HL-60/S4 (cell line): Measurements from ENCODE around the gene LRRN1.

Source experiments
- in situ Hi-C: fragments of 300-500 bp; cut with MboI; formaldehyde crosslinking; loops from 2 replicates; pipeline ENCODE4 v1.14.3; 2022; ENCODE audit warnings: low sequenced_read_pairs

Gene LRRN1

DNA sequence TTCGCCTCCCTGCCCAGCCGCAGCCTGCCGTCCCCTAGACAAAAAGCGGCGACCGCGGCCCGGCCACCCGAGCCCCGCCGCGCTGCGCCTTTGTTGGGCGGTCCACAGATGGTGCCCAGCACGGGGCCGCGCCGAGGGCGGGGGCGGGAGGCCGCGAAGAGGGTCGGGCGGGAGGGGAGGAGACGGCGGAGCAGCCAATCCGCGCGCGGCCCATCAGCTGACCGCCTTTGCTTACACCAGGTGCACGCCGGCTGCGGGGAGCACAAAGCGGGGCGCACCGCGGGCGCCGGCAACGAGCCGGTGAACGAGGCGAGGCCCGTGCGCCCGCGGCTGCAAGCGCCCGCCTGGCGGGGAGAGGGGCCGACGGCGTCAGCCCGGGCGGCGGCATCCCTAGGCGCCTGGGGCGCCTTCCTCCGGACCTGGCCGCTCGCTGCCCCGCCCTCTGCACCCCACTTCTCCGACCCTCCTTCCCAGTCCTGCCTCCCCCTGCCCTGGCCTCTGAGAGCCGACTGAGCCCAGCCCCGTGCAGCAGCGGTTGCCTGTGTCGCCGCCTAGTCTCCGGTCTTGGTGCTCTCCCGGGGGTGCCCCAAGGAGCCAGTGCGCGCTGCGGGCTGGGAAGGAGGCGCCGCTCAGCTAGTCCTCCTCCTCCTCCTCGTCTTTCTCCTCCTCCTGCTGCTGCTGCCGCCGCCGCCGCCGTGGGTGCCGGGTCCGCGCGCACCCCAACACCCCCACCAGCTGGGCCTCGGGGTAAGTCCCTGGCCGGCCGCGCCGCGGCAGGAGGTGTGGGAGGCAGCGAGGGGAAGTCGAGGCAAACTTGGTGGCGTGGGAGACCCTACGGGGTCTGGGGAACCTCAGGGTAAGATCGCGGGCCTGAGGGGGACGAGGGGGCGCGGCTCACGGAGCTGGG lies at the start of gene LRRN1:
Gene LRRN1, plus strand, starts transcription at position 259 of the 907 bp plus-strand sequence. CDS start 45,211 bp downstream, outside the sequence.
- in situ Hi-C loops = no loop called here

DNA sequence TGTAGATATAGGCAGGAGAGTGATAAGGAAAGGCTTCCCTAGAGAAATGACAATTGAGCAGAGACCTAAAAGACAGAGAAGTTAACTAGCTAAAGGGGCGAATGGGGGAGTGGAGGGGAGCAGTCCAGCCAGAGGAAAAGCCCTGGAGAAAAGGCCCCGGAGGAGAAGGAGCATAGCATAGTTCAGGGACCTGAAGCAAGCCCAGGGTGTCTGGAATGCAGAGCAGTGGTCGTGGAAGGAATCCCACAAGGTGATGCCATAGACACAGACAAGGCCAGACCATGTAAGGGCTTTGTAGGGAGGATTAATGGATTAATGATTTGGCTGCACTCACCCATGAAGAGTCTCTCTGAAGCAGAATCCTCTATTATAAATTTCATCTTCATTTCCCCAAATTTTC lies 45.8 kb upstream of the LRRN1 start:
- in situ Hi-C loops = no loop called here

DNA sequence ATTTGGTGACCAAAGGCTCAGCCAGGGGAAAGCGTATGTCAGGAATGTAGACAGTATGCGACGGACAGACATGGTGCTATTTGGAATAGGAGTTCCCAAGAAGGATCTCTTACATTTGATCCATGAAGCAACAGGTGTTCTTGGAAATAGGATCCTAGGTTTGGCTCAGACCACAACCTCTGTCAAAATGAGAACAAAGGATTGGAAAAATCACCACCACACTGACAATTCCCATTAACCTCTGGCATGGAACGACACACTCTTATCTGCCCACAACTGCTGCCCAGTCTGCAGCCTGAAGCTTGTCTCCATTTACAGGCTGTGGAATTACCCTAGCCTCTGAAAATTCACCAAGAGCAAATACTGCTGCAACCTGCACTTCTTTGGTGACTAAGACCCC lies 33.6 kb upstream of the LRRN1 start:
- in situ Hi-C loops = no loop called here

DNA sequence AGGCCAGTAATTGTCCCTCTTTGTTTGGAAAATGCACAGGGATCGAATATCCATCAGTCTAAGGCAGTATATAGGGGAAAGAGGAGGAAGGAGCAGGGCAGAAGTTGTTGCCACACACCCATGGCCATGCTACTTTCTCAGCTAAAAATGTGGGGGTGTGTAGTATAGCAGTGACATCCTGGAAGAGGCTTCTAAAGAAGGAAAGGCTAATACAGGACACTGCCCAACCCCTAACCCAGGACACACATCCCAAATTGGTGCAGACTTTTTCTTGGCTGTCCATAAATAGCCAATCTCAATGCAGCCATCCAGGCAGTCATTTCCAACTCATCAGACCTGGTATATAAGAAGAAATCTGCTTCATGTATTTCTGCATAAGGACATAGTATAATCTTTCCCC lies 33.1 kb upstream of the LRRN1 start:
- in situ Hi-C loops = no loop called here

DNA sequence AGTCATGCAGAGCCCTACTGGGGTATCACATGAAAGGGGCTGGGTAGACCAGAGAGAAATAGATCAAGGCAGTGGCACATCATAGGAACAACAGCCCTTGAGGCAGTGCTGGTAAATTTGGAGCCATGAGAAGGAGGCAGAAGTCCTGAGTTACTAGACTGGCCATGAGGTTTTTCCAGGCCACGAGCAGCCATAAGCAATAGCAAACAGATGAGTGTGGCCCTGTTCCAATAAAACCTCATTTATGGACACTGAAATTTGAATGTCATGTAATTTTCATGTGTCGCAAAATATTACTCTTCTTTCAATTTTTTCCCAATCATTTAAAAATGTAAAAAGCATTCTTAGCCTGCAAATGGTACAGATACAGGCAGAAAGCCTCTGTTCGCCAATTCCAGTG lies 28.1 kb upstream of the LRRN1 start:
- in situ Hi-C loops = no loop called here

DNA sequence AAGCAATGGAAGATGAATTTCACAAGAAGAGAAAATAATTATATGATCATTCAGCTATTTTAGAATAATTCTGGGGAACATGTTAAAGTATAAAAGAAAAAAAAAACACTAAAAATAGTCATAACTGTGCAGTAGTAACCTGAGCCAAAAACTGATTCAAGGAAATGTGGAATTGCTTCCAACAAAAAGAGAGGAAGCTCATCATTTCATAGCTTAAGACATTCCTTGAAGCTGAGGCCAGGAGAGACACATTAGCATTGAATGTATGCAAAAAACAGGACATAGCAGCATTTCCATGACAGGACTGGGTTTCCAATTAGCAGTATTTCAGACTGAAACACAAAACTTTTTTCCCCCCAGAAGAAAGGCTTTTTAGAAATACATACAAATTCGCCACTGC lies 27.7 kb upstream of the LRRN1 start:
- in situ Hi-C loops = no loop called here

DNA sequence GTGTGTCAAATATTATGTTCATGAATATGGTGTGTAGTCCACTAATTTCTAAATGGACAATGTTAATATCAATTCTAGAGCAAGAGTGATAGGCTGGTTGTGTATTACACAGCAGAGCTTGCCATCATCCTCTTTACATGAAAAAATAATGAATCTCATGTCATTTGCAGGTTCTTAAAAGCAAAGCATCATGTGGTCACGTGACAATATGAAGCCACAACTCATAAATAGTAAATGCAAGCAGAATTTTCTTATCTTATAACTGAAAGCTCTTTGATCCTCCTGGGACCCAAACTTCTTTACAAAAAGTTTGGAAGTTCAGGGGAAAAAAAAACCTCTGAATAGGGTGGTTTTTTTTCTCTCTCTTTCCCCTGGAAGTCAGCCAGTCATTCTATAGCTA lies 26.9 kb upstream of the LRRN1 start:
- in situ Hi-C loops = no loop called here

DNA sequence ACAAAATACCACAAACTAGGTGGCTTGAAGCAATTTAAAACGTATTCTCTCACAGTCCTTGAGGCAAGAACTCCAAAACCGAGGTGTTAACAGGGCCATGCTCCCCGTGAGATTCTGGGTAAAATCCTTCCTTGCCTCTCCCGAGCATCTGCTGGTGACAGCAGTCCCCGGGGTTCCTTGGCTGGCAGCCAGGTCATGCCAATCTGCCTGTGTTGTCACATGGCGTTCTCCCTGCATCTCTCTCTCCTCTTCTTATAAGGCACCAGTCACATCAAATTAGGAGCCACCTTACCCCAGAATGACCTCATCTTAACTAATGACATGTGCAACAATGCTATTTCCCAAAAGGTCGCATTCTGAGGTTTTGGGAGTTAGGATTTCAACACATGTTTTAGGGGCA lies 26.3 kb upstream of the LRRN1 start:
- in situ Hi-C loops = no loop called here

DNA sequence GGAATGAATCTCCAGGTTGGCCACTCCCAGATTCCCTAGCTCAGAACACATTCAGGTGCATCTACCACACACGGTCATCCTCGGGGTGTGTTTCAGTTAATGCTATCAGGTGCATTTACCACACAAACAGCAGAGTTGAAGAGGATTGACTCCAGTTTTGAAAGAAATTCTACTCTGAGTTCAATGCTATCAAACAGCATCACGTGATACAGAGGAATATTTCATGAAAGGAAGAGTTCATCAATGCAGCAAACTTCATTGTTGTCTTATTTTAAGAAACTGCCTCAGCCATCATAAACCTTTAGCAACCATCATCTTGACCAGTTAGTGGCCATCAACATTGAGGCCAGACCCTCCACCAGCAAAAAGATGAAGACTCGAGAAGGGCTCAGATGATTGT lies 22.6 kb upstream of the LRRN1 start:
- in situ Hi-C loops = no loop called here

DNA sequence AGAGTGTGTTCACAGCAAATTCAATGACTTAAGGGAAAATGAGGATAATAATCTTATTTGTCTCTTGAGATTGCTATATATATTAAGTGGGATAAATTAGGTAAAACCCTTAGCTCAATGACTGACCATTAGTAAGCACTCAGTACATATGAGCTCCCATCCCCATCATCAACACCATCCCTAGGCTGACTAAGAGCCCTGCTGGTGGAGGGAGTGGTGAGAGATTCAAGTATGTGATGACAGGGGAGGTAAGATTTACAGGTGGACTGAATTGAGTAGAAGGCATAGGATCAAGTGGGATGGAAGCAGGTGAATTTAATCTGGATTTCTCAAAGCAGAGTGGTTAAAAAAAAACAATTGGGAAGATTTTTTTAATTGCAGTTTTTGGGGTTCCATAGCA lies 21.0 kb upstream of the LRRN1 start:
- in situ Hi-C loops = no loop called here

DNA sequence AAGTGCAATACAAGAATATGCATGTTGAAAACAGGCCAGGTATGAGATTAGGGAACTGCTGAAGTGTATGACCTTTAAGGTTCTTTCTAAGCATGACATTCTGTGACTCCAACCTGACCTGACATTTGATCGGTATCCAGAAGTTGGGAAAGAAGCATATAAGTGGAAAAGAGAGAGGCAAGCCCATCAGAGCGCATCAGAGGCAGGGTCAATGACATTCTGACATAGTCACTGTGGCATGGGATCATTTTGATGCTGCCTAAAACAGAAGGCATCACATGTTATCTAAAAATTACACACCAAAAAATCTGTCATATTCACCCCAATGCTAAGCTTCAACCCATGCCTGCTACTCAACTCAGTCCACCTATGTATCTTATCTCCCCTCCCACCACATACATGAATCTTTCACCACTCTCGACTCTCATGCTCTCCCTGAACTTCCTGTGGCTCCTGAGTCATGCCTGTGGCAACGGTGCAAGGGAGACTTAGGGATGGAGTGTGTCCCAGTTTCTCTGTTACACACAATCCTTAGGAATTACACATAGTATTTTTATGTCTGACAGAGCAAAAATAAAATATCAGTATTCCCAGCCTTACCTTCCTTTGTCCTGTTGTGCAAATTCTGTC lies 20.5 kb upstream of the LRRN1 start:
- in situ Hi-C loops = no loop called here

DNA sequence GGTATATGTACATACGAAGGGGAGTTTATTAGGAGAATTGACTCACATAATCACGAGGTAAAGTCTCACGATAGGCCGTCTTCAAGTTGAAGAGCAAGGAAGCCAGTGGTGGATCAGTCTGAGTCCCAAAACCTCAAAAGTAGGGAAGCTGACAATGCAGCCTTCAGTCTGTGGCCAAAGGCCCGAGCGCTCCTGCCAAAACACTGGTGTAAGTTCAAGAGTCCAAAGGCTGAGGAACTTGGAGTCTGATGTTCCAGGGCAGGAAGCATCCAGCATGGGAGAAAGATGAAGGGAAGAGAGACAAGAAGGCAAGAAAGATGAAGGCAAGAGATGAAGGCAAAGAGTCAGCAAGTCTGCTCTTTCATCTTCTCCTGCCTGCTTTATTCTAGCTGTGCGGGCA lies 16.8 kb upstream of the LRRN1 start:
- in situ Hi-C loops = no loop called here

DNA sequence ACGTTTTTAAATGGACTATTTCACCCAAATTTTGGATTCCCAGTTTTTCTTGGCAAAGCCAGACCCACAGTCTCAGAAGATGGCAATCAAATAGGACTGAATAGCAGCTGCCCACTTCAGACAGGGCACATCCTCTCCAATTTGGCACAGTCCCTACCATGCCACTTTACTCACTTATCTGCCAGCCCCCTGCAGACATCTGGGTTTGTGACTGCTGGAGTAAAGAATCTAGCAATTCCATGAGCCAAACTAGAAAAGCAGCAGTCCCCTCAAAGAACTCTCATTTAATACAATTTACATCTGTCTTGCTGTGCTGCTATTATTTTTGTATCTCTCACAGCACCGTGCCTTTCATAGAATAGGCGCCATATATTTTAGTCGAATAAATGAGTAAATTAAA lies 16.0 kb upstream of the LRRN1 start:
- in situ Hi-C loops = no loop called here

DNA sequence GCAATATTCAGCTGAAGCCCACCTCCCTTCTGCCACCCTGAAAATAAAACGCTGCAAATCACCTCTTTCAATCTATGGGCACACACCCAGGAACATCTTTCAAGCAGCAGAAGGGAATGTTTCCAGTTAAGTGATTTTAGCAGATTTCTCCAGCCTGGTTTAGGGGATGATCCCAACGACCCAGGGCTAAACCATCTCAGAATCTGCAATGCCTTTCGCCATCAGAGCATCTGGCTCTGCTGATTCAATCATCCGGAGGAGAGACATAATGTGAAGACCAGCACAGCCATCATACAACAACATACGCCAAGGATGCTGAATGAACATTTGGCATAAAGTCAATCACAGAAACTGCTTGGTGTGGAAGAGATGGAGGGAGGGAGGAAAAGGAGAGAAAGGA lies 15.5 kb upstream of the LRRN1 start:
- in situ Hi-C loops = no loop called here

DNA sequence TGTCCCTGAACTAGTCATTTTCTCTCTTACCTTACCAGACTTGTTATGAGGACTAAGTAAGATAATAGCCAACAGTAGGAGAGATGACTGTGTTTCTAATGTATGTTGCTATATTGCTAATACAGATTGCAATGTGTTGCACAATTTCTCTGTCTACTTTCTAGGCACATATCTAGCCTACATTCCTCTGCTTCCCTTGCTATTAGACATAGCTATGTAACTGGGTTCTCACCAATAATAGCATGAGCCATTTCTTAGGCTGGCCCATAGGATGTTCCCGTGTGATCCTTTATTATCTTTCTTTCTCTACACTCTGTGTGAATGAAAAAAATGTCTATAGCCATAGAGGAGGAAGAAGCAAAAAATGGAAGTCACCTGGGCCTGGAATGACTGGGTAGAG lies 6.8 kb upstream of the LRRN1 start:
- in situ Hi-C loops = no loop called here

DNA sequence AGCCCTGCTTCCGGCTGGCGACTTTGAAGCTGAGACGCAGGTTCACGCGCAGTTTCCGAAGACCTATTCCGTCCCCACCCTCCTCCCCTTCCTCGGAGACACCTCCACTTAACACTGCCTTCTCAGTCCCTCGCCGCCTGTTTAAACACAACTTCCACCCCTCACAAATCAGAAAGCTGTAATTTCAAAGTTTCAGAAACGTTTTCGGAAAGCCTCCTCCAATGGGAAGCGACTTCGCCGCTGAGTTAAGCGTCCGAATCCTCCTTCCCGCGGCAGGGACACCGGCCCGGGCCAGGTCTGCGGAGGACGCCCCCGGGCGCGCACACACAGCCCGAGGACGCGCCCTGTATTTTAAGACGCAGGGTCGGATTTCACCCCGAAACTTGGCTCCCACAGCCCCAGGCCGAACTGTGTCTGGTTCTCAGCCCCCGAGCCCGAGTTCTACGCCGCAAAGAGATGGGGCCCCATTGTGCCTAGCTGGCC lies 559 bp upstream of the LRRN1 start:
- in situ Hi-C loops = no loop called here

DNA sequence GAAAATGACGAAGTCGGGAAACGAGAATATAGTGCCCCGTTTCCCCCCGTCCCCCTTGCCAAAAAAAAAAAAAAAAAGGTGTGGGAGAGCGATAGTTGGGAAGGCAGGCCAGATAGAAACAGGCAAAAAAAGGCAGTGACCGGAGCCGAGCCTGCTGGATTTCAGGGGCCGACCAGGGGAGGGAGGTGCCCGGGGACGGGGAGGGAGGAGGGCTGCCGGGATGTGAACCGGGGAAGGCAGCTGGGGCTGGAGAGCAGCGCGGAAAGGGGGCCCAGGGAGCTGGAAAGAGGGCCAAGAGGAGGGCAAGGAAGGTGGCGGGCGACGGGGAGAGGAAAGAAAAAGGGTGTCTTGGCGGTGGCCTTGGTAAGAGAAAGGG lies 837 bp downstream of the LRRN1 start:
- in situ Hi-C loops = no loop called here

DNA sequence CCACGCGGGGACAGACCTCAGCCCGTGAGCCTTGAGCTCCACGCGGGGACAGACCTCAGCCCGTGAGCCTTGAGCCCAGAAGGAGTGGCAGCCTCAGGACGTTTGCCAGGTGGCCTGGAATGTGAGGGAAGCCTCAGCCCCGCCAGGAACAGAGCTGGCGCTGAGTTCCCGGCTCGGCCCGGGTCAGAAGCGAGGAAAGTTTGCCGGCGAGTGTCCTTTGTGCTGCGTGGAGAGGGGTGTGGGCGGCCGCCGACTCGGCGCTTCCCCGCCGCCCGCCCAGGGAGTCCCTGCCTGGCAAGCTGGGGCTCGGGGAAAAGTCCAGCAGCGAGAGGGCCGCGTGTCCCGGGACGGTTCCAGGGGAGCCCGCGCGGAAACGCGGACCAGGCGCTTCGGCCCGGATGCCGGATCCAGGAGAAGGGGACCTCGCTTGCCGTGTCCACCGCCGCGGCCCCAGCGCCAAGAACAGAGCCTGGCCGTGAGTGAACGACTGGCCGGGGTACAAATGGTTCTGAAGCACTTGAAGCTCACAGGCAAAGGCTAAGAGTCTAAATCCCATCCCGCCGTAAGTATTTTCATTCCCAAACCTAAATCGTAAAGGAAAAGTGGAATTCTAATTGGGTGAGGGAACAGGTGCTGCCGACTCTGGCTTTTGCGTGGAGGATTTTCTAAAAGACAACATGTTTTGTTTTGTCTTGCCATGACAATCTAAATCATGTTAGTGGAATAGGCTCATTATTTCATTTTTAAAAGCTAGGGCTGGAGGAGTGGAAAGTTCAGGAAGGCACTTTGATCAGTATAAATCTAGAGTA lies 1.7 kb downstream of the LRRN1 start:
- in situ Hi-C loops = no loop called here

DNA sequence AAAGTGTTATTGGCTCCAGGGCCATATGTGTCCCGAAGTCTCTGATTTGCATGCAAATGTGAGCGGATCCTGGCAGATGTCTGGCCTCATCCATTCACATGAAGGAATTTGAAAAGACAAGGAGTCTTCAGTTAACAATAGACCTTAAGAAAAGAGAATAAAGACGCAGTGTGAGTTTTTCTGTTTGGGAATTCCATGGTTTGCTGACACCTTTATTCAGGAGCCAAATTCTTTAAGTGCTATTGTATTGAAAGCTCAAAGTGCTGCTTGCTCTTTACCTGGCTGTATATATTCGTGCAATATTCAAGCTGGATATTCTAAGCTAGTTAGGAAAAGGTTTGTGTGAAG lies 2.2 kb downstream of the LRRN1 start:
- in situ Hi-C loops = no loop called here

DNA sequence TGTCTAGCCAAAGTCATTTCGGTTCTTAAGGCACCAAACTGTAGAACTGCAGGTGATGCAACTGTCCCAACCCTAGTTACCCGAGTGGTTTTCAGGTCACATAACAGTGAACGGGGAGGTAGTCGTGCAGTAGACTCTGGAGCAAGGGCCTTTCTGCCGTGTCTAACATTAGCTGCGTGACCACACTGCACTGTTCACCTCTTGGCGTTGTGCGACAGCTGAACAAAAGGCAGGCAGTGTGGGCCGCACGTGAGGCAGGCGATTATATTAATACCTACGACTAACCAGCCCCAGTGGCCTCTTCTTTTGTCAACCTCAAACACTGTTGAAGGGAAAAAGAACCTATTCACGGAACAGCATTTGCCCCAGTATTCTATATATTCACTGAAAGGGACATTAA lies 2.8 kb downstream of the LRRN1 start:
- in situ Hi-C loops = no loop called here

DNA sequence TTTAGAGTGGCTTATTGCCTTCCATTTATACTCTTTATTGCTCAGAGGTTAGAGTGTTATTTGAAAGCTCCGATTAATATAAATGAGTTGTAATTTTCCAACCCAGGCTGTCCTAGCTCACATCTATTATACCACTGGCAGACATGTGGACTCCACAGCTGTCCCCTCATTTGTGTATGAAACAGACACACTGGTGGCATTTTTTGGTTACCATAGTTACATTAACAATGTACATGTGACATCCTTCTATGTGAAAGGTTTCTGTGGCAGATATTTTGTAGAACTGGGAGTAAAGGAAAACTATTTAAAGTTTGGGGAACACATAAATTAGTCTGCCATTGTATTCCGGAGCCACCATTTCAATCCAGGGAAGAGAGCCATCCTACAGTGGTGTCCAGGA lies 5.3 kb downstream of the LRRN1 start:
- in situ Hi-C loops = no loop called here

DNA sequence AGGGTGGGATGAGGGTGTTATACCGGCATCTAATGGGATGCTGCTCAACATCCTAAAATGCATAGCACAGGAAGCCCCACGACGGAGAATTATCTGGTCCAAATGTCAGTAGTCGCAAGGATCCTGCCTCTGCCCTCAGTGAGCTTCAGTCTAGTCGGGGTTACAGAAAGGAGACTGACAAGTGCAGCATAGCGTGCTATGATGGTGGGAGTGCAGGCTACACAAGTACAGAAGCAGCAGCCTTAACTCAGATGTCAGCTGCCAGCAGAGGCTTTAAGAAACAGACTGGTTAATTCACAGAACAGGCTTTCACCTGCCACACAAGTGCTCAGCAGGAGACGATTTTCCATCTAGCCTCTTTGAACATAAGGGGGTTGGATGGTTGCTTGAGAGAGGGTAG lies 6.9 kb downstream of the LRRN1 start:
- in situ Hi-C loops = no loop called here
